H9 (cell line): ENCODE measurements around the gene TMTC2. TPM values are rescaled to one million over a fixed set of nuclear protein-coding genes. Genes with fewer than 3 reads are reported as not detected.

Experiments
- DNase-seq: peaks from one replicate; pipeline ENCODE4 v3.0.0-alpha.2; 2017
- H2AFZ ChIP-seq: one replicate; pipeline ENCODE4 v1.6.1; 2013; ENCODE audit warnings: mild to moderate bottlenecking, low read length, control low read depth, moderate library complexity
- H2AK5ac ChIP-seq: 2 replicates; pipeline ENCODE4 v1.6.1; 2013; ENCODE audit warnings: low read length, control low read depth, mixed read lengths; ENCODE audit not compliant: insufficient read length
- H2BK120ac ChIP-seq: one replicate; pipeline ENCODE4 v1.6.1; 2013; ENCODE audit warnings: low read depth, mild to moderate bottlenecking, low read length, control low read depth, inconsistent platforms; ENCODE audit not compliant: poor library complexity, severe bottlenecking
- H2BK12ac ChIP-seq: 2 replicates; pipeline ENCODE4 v1.6.1; 2013; ENCODE audit warnings: low read length, control low read depth, mixed read lengths, low read depth; ENCODE audit not compliant: insufficient read length
- H2BK15ac ChIP-seq: 2 replicates; pipeline ENCODE4 v1.6.1; 2013; ENCODE audit warnings: low read depth, low read length, control low read depth
- H2BK20ac ChIP-seq: one replicate; pipeline ENCODE4 v1.6.1; 2013; ENCODE audit warnings: low read depth, mild to moderate bottlenecking, low read length, control low read depth, inconsistent platforms; ENCODE audit not compliant: poor library complexity, severe bottlenecking
- H2BK5ac ChIP-seq: 2 replicates; pipeline ENCODE4 v1.6.1; 2013; ENCODE audit warnings: low read length, control low read depth, mixed read lengths; ENCODE audit not compliant: insufficient read length
- H3K14ac ChIP-seq: 2 replicates; pipeline ENCODE4 v1.6.1; 2013; ENCODE audit warnings: low read length, control low read depth; ENCODE audit not compliant: insufficient read depth
- H3K18ac ChIP-seq: 2 replicates; pipeline ENCODE4 v1.6.1; 2013; ENCODE audit warnings: low read depth, mild to moderate bottlenecking, mixed read lengths, low read length, control low read depth; ENCODE audit not compliant: insufficient read length
- H3K23ac ChIP-seq: 2 replicates; pipeline ENCODE4 v1.6.1; 2013; ENCODE audit warnings: low read length, control low read depth, mixed read lengths, low read depth; ENCODE audit not compliant: insufficient read length
- H3K23me2 ChIP-seq: 2 replicates; pipeline ENCODE4 v1.6.1; 2013; ENCODE audit warnings: low read depth, mild to moderate bottlenecking, mixed read lengths, low read length, control low read depth; ENCODE audit not compliant: insufficient read length, poor library complexity, severe bottlenecking
- H3K27ac ChIP-seq: 2 replicates; pipeline ENCODE4 v1.5.1; 2013; ENCODE audit warnings: low read length, control low read depth, mixed read lengths, low read depth; ENCODE audit not compliant: insufficient read length
- H3K27me3 ChIP-seq: 2 replicates; pipeline ENCODE4 v1.6.1; 2013; ENCODE audit warnings: low read length, control low read depth, inconsistent platforms; ENCODE audit not compliant: insufficient read depth
- H3K4ac ChIP-seq: 2 replicates; pipeline ENCODE4 v1.6.1; 2013; ENCODE audit warnings: low read depth, mild to moderate bottlenecking, control low read depth, inconsistent platforms, low read length, moderate library complexity
- H3K4me1 ChIP-seq: 2 replicates; pipeline ENCODE4 v1.6.1; 2013; ENCODE audit warnings: low read length, control low read depth, inconsistent platforms; ENCODE audit not compliant: insufficient read depth
- H3K4me2 ChIP-seq: 2 replicates; pipeline ENCODE4 v1.6.1; 2013; ENCODE audit warnings: low read length, control low read depth, mixed read lengths; ENCODE audit not compliant: insufficient read length, insufficient read depth
- H3K56ac ChIP-seq: 2 replicates; pipeline ENCODE4 v1.6.1; 2013; ENCODE audit warnings: low read depth, mild to moderate bottlenecking, mixed read lengths, low read length, control low read depth; ENCODE audit not compliant: insufficient read length
- H3K79me1 ChIP-seq: 2 replicates; pipeline ENCODE4 v1.6.1; 2013; ENCODE audit warnings: low read depth, mild to moderate bottlenecking, moderate library complexity, low read length, control low read depth, inconsistent platforms; ENCODE audit not compliant: insufficient read depth, poor library complexity, severe bottlenecking
- H3K79me2 ChIP-seq: 2 replicates; pipeline ENCODE4 v1.6.1; 2013; ENCODE audit warnings: low read length, control low read depth, inconsistent platforms; ENCODE audit not compliant: insufficient read depth
- H3K9ac ChIP-seq: 2 replicates; pipeline ENCODE4 v1.6.1; 2013; ENCODE audit warnings: low read length, control low read depth, mixed read lengths; ENCODE audit not compliant: insufficient read length; ENCODE audit errors: extremely low read depth
- H3K9me3 ChIP-seq: one replicate; pipeline ENCODE4 v1.6.1; 2013; ENCODE audit warnings: low read depth, low read length, inconsistent platforms; ENCODE audit not compliant: control insufficient read depth
- H3T11ph ChIP-seq: one replicate; pipeline ENCODE4 v1.6.1; 2013; ENCODE audit warnings: mild to moderate bottlenecking, low read length, control low read depth, inconsistent platforms
- H4K20me1 ChIP-seq: one replicate; pipeline ENCODE4 v1.6.1; 2013; ENCODE audit not compliant: control insufficient read depth, insufficient read length, insufficient read depth
- H4K5ac ChIP-seq: 2 replicates; pipeline ENCODE4 v1.6.1; 2013; ENCODE audit warnings: low read depth, mild to moderate bottlenecking, mixed read lengths, low read length, control low read depth; ENCODE audit not compliant: insufficient read length
- H4K8ac ChIP-seq: replicated peaks from 2 replicates; pipeline ENCODE4 v1.6.1; 2013; ENCODE audit warnings: low read length, control low read depth, mixed read lengths, low read depth; ENCODE audit not compliant: insufficient read length
- H4K91ac ChIP-seq: 2 replicates; pipeline ENCODE4 v1.6.1; 2013; ENCODE audit warnings: low read depth, mild to moderate bottlenecking, moderate library complexity, mixed read lengths, low read length, control low read depth; ENCODE audit not compliant: insufficient read length
- H3K27ac Mint-ChIP-seq, 3 experiments: 2 replicates in 2 of 3; 3 replicates in 1 of 3; pipeline ENCODE4 v1.8.0; 2020 to 2021; ENCODE audit warnings: mixed read lengths in 3 of 3, mild to moderate bottlenecking in 1 of 3, moderate library complexity in 1 of 3
- H3K27me3 Mint-ChIP-seq: 2 replicates; pipeline ENCODE4 v1.8.0; 2021; ENCODE audit warnings: low read depth, mild to moderate bottlenecking, moderate library complexity, mixed read lengths
- H3K36me3 Mint-ChIP-seq, 3 experiments: 2 replicates in 2 of 3; 3 replicates in 1 of 3; pipeline ENCODE4 v1.8.0; 2020 to 2021; ENCODE audit warnings: low read depth in 3 of 3, mixed read lengths in 3 of 3; ENCODE audit not compliant: insufficient read depth in 1 of 3
- H3K4me1 Mint-ChIP-seq, 2 experiments: 2 replicates each; pipeline ENCODE4 v1.8.0; 2020; ENCODE audit warnings: mixed read lengths in 2 of 2
- H3K4me3 Mint-ChIP-seq, 2 experiments: 2 replicates in 1 of 2; 3 replicates in 1 of 2; pipeline ENCODE4 v1.8.0; 2020 to 2021; ENCODE audit warnings: mild to moderate bottlenecking in 2 of 2, mixed read lengths in 2 of 2, moderate library complexity in 1 of 2
- H3K9me3 Mint-ChIP-seq, 2 experiments: 2 replicates in 1 of 2; 3 replicates in 1 of 2; pipeline ENCODE4 v1.8.0; 2020; ENCODE audit warnings: mild to moderate bottlenecking in 2 of 2, mixed read lengths in 2 of 2, moderate library complexity in 1 of 2
- WGBS: extraction: QIAGEN DNeasy Blood & Tissue Kit; methylation state at CpG from one replicate; pipeline ENCODE4 v1.1.7; 2013; ENCODE audit warnings: missing lambda C conversion rate, low lambda C conversion rate, mixed read lengths; ENCODE audit not compliant: insufficient read length; ENCODE audit errors: extremely low coverage; 5-methylcytosine and 5-hydroxymethylcytosine counted together
- total RNA-seq: library from RNA; stranded (reverse); gene quantifications from 2 replicates; pipeline ENCODE4 v1.2.1, GENCODE V29; 2021
- TF ChIP-seq, protein P1 (sequence below): fragments of 200-600 bp; sonication (generic); conservative IDR thresholded peaks from 3 replicates; pipeline ENCODE4 v1.8.0; 2021; ENCODE audit warnings: antibody characterized with exemption, mild to moderate bottlenecking

The TMTC2 gene
- total RNA-seq, 1 experiment from 2014 or later, result 3.1 TPM

DNA sequence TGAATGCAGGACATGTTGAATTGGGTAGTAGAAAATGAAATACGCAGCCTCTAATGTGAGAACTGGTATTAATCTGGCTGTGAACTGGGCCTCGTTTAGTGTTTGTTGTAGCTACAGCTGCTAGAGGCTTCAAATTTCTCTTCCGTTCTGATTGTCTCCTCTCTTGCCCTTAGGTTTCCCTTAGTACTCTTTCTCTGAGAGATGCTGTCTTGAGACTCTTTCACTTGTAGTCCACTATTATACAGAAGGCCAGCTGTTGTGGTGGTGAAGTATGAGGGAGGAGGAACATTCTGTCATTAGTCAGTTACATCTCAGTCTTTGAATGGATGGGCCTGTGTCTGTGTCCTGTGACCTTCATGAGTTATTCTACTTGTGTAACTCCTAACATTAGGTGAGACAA lies 322.0 kb downstream of the TMTC2 start:
- Histone ChIP-seq H2BK5ac (no peak overlapping the region), H3K79me2 (no peaks in the 10 kb centered on the region), H3K4ac (no peak overlapping the region), H4K91ac (no peak overlapping the region), H3K9me3 (peaks cover 11% of the 10 kb centered on the region), H3T11ph (no peak overlapping the region), H3K4me1 (no peaks in the 10 kb centered on the region), H3K56ac (no peak overlapping the region), H3K4me2 (no peak overlapping the region), H2BK15ac (no peak overlapping the region), H4K8ac (no peak overlapping the region), H3K23me2 (no peaks in the 10 kb centered on the region), H2AK5ac (no peak overlapping the region), H2BK20ac (no peak overlapping the region), H3K18ac (no peak overlapping the region), H2BK12ac (no peak overlapping the region), H3K23ac (no peak overlapping the region), H3K27ac (no peak overlapping the region), H3K14ac (no peak overlapping the region), H3K9ac (no peak overlapping the region), H4K20me1 (no peaks in the 10 kb centered on the region), H2AFZ (no peak overlapping the region), H2BK120ac (no peak overlapping the region), H3K27me3 (no peaks in the 10 kb centered on the region), H3K79me1 (no peaks in the 10 kb centered on the region), H4K5ac (no peak overlapping the region)
- Mint-ChIP-seq H3K27ac (no peak overlapping the region), H3K9me3 (peaks cover 41 to 45% of the 10 kb centered on the region in 2 experiments), H3K36me3 (peaks cover 46 to 70% (median 48%) of the 10 kb centered on the region in 3 experiments), H3K4me3 (no peak overlapping the region), H3K4me1 (peaks cover 8% of the 10 kb centered on the region in 2 experiments), H3K27me3 (no peaks in the 10 kb centered on the region)
- TF ChIP-seq, protein P1, sequence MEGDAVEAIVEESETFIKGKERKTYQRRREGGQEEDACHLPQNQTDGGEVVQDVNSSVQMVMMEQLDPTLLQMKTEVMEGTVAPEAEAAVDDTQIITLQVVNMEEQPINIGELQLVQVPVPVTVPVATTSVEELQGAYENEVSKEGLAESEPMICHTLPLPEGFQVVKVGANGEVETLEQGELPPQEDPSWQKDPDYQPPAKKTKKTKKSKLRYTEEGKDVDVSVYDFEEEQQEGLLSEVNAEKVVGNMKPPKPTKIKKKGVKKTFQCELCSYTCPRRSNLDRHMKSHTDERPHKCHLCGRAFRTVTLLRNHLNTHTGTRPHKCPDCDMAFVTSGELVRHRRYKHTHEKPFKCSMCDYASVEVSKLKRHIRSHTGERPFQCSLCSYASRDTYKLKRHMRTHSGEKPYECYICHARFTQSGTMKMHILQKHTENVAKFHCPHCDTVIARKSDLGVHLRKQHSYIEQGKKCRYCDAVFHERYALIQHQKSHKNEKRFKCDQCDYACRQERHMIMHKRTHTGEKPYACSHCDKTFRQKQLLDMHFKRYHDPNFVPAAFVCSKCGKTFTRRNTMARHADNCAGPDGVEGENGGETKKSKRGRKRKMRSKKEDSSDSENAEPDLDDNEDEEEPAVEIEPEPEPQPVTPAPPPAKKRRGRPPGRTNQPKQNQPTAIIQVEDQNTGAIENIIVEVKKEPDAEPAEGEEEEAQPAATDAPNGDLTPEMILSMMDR, result no peak
- WGBS, result no CpG with 5 or more reads among the region's 3 CpGs
- no peak for DNase-seq
